Stimulated activated CD4-positive, alpha-beta T cell treated with anti-CD3 and anti-CD28 coated beads, Interleukin-12 subunit alpha, Interleukin-12 subunit beta, amount 100 ng/mL, for 4 hours (primary cell): Measurements from ENCODE around the gene TBC1D3C.
"Not testable (repeated sequence)": the region's sequence is repeated elsewhere in the genome, so short reads cannot be mapped to it uniquely, and the experiment has no call there.

Experiments
- DNase-seq: peaks from one replicate; pipeline ENCODE4 v3.0.0-alpha.2; 2020

The TBC1D3C gene

DNA sequence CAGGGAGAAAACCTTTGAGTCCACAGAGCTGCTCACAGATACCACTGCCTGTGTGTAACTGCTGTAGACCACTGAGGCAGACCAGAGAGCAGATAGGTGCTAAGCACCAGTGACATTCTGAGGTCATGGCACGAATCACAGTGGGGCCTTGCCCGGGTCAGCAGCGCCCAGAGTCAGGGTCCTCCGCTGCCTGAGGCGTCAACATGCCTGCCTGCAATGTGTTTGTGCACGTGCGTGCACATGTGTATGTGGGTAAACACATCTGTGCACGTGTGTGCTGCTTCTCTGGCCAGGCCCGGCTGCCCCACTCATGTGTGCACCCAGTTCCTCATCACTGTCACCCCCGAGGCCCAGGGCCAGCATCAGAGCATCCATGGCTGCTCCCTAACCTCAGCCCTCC is at the start of gene TBC1D3C:
Gene TBC1D3C (minus strand): TSS at position 101 of the 400 bp plus-strand sequence. CDS start 1,568 bp downstream, outside the sequence.
- DNase-seq, result not testable (repeated sequence)

DNA sequence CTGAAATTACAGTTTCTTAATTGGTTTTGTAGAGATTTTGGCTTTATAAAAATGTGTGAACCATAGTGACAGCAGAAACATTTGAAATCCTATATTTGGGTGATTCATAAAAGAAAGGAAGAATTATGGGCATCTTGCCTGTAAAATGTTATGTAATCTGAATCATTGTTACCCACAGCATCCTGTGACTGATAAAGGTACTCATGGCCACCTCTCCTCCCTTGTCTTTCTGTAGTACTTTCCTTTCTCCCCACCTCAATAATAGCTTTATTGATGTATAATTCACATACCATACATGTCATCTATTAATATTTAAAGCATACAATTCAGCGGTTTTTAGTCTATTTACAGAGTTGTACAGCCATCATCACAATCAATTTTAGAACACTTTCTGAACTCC is 30.8 kb upstream of the TBC1D3C start:
- not testable (repeated sequence) for DNase-seq

DNA sequence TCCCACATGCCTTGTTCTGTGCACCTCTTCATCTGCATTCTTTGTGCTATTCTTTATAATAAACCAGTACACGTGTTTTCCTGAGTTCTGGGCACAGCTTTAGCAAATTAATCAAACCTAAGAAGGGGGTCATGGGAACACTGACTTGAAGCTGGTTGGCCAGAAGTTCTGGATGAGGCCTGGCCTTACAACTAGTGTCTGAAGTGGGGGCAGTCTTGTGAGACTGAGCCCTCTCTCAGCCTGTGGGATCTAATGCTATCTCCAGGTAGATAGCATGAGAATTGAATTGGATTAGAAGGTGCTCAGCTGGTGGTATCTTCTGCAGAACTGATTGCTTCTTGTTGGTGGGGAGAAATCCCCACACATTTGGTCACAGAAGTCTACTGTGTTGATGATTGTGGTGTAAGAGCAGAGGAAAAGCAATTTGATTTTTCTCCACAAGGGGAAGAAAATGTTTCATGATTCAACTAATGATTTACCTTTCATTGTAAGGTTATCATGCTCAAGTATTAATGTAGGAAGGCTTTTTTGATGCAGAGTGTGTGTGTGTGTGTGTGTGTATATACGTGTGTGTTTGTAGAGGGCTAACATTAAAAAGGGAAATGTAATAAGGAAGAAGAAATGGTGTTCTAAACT is 25.7 kb upstream of the TBC1D3C start:
- DNase-seq, result not testable (repeated sequence)

DNA sequence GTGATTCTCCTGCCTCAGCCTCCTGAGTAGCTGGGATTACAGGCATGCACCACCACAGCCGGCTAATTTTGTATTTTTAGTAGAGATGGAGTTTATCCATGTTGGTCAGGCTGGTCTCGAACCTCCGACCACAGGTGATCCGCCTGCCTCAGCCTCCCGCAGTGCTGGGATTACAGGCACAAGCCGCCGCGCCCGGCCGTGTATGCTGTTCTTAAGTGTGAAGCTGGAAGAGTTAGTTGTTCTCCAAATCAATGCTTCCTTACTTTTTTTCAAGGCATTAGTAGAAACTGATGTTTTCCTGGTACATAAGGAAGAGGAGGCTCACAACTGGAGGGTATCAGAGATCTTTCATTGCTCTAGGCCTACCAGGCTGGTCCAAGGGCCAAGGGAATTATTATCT is 19.7 kb upstream of the TBC1D3C start:
- not testable (repeated sequence) for DNase-seq

DNA sequence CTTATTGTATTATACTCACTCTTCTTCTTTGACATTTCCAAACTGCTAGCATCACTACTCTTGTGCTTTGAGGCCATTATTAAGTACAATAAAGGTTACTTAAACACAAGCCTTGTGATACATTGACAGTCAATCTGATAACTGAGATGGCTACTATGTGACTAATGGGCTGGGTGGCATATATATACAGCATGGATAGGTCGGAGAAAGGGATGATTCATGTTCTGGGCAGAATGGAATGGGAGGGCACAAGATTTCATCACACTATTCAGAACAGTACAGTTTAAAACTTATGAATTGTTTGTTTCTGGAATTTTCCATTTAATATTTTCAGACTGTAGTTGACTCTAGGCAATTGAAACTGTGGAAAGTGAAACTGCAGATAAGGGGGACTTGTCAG is 18.9 kb upstream of the TBC1D3C start:
- DNase-seq, result not testable (repeated sequence)
